ENCODE results near the gene SIAH3.

Gene SIAH3

GRCh38 chr13:45861322-45861721, 9.8 kb upstream of the SIAH3 start:
- no peak for DNase-seq (ENCODE audit: low spot score)

GRCh38 chr13:45860240-45860639, 8.7 kb upstream of the SIAH3 start:
- no peak for DNase-seq (ENCODE audit: low spot score)

GRCh38 chr13:45859705-45860104, 8.2 kb upstream of the SIAH3 start:
- DNase-seq (ENCODE audit: low spot score) = no peak

GRCh38 chr13:45852494-45852893, 941 bp upstream of the SIAH3 start:
- no peak for DNase-seq (ENCODE audit: low spot score)

- no peak for DNase-seq (ENCODE audit: low spot score)
These were observed 403 bp upstream of the SIAH3 start for GRCh38 chr13:45851956-45852355.

GRCh38 chr13:45850027-45850613, 1.4 kb downstream of the SIAH3 start:
- no peak for DNase-seq (ENCODE audit: low spot score)

- no peak for DNase-seq (ENCODE audit: low spot score)
These were observed 2.1 kb downstream of the SIAH3 start for GRCh38 chr13:45849408-45849807.

GRCh38 chr13:45847554-45848224, 3.9 kb downstream of the SIAH3 start:
- no peak for DNase-seq (ENCODE audit: low spot score)

GRCh38 chr13:45846681-45847080, 4.9 kb downstream of the SIAH3 start:
- no peak for DNase-seq (ENCODE audit: low spot score)

- DNase-seq (ENCODE audit: low spot score) = no peak
These were observed 13.3 kb downstream of the SIAH3 start for GRCh38 chr13:45838171-45838745.

GRCh38 chr13:45837111-45837510, 14.4 kb downstream of the SIAH3 start:
- DNase-seq (ENCODE audit: low spot score) = no peak

GRCh38 chr13:45834411-45834994, 17.1 kb downstream of the SIAH3 start:
- no peak for DNase-seq (ENCODE audit: low spot score)

- no peak for DNase-seq (ENCODE audit: low spot score)
These were observed 17.7 kb downstream of the SIAH3 start for GRCh38 chr13:45833663-45834375.

- no peak for DNase-seq (ENCODE audit: low spot score)
These were observed 18.3 kb downstream of the SIAH3 start for GRCh38 chr13:45833242-45833641.

- DNase-seq (ENCODE audit: low spot score) = no peak
These were observed 19.7 kb downstream of the SIAH3 start for GRCh38 chr13:45831851-45832250.

GRCh38 chr13:45830121-45830520, 21.4 kb downstream of the SIAH3 start:
- DNase-seq (ENCODE audit: low spot score) = no peak

- no peak for DNase-seq (ENCODE audit: low spot score)
These were observed 23.1 kb downstream of the SIAH3 start for GRCh38 chr13:45828256-45828968.

- no peak for DNase-seq (ENCODE audit: low spot score)
These were observed 24.2 kb downstream of the SIAH3 start for GRCh38 chr13:45827318-45827717.

- DNase-seq (ENCODE audit: low spot score) = no peak
These were observed 24.8 kb downstream of the SIAH3 start for GRCh38 chr13:45826731-45827130.

- DNase-seq (ENCODE audit: low spot score) = no peak
These were observed 26.2 kb downstream of the SIAH3 start for GRCh38 chr13:45825387-45825650.

GRCh38 chr13:45823583-45823982, 28.0 kb downstream of the SIAH3 start:
- DNase-seq (ENCODE audit: low spot score) = no peak

- DNase-seq (ENCODE audit: low spot score) = no peak
These were observed 29.7 kb downstream of the SIAH3 start for GRCh38 chr13:45821811-45822210.

All from left forelimb (tissue), 1 donor.